ENCODE data around the gene HUNK.

DNA sequence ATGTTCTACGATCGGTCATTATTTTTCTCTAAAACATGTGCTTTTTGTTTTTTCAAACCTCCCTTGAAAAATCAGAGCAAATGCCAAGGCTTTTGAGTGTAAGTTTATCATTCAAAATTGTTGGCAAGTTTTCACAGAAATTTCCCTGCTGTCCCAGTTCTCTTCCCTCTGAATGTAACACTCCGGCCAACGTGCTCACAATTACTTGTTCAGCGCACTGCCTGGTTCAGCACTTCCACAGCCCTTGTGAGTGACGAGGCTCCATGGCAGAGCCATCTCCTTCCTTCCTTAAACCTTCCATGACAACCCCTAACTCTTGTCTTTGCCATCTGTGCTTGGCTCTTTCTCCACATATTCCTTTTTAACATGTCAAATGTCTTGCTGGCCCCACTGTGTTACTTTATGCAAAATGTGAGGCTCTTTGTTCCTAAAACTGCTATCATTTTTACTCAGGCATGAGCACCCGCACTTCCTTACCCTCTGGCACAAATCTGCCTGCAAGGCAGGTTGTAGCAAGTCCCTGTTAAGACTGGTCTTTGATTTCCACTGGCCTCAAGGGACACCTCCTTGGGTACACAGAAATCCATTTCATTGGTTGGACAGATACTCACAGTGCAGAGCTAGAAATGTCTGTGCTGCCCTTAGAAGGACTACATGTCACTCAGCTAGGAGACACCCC lies 142.8 kb downstream of the HUNK start:
- TF ChIP-seq ZFP30 (CRISPR knock-in tag; IDR thresholded peaks at IDR 0.05) = no peak
- no peak for TF ChIP-seq TCF4 (CRISPR knock-in tag; IDR thresholded peaks at IDR 0.05; ENCODE audit: borderline replicate concordance)
- TF ChIP-seq ZNF70 (CRISPR knock-in tag; IDR thresholded peaks at IDR 0.05) = no peak
- TF ChIP-seq OSR1 (CRISPR knock-in tag; IDR thresholded peaks at IDR 0.05) = no peak
- TF ChIP-seq ZC3H10 (CRISPR knock-in tag; IDR thresholded peaks at IDR 0.05) = no peak
- TF ChIP-seq, protein P1, sequence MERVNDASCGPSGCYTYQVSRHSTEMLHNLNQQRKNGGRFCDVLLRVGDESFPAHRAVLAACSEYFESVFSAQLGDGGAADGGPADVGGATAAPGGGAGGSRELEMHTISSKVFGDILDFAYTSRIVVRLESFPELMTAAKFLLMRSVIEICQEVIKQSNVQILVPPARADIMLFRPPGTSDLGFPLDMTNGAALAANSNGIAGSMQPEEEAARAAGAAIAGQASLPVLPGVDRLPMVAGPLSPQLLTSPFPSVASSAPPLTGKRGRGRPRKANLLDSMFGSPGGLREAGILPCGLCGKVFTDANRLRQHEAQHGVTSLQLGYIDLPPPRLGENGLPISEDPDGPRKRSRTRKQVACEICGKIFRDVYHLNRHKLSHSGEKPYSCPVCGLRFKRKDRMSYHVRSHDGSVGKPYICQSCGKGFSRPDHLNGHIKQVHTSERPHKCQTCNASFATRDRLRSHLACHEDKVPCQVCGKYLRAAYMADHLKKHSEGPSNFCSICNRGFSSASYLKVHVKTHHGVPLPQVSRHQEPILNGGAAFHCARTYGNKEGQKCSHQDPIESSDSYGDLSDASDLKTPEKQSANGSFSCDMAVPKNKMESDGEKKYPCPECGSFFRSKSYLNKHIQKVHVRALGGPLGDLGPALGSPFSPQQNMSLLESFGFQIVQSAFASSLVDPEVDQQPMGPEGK (CRISPR knock-in tag; IDR thresholded peaks at IDR 0.05; ENCODE audit: borderline replicate concordance) = no peak
- no peak for TF ChIP-seq PPARA (CRISPR knock-in tag; IDR thresholded peaks at IDR 0.05; ENCODE audit: borderline replicate concordance)
- TF ChIP-seq CSDC2 (CRISPR knock-in tag; IDR thresholded peaks at IDR 0.05) = no peak
- TF ChIP-seq, protein P2, sequence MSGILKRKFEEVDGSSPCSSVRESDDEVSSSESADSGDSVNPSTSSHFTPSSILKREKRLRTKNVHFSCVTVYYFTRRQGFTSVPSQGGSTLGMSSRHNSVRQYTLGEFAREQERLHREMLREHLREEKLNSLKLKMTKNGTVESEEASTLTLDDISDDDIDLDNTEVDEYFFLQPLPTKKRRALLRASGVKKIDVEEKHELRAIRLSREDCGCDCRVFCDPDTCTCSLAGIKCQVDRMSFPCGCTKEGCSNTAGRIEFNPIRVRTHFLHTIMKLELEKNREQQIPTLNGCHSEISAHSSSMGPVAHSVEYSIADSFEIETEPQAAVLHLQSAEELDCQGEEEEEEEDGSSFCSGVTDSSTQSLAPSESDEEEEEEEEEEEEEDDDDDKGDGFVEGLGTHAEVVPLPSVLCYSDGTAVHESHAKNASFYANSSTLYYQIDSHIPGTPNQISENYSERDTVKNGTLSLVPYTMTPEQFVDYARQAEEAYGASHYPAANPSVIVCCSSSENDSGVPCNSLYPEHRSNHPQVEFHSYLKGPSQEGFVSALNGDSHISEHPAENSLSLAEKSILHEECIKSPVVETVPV (CRISPR knock-in tag; IDR thresholded peaks at IDR 0.05) = no peak
- no peak for TF ChIP-seq TOX (CRISPR knock-in tag; IDR thresholded peaks at IDR 0.05; ENCODE audit: borderline replicate concordance)

Data from SK-N-SH treated with all-trans-retinoic acid at 6 μM for 48 hours (cell line).